ENCODE measurements around the gene TKT. TPM values are rescaled to one million over a fixed set of nuclear protein-coding genes. Genes with fewer than 3 reads are reported as not detected.
"Not testable (repeated sequence)": the region's sequence is repeated elsewhere in the genome, so short reads cannot be mapped to it uniquely, and the experiment has no call there.

TKT gene
- total RNA-seq, 1 donor: 265 TPM

- peak overlapping the region; percentile 98 for H3K4me3 ChIP-seq (ENCODE audit: low read depth, low read length)
- DNase-seq (ENCODE audit: low read depth): peak; percentile 45
- TF ChIP-seq CTCF (IDR thresholded peaks at IDR 0.05; ENCODE audit: insufficient read depth, low read length): no peak
Measured at GRCh38 chr3:53254509-53255422, 1.1 kb downstream of the TKT start.

DNA sequence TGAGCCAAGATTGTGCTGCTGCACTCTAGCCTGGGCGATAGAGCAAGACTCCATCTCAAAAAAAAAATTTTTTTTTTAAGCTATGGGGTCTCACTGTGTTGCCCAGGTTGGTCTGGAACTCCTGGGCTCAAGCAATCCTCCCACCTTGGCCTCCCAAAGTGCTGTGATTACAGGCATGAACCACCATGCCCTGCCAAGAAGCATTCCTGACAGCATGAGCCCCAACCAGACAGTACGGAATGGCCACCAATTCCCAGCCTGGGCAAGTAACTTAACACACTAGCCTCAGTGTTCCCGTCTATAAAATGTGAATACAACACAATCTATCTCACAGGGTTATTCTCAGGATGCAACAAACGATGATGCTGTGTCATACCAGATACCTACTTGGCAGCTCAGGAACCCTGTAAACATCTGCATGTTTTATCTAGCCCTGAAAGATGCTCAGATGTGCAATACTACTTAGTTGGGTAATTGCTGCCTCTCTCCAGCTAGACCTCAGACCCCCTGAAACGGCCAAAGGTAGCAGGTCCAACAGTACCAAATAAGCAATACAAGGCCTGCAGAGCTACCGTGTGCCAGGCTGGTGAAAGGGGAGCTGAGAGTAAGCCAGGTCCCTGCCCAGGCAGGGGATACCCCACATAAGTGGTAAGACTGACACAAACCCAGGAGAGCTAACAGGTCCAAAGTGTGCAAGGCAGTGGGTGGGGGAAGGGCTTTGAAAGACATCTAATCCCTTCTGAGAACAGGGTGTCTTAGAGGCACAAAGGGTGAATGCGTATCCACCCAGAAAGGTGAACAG lies 1.9 kb downstream of the TKT start:
- H3K4me3 ChIP-seq (ENCODE audit: low read depth, low read length): peak overlapping the region; percentile 98
- no peak for TF ChIP-seq CTCF (IDR thresholded peaks at IDR 0.05; ENCODE audit: insufficient read depth, low read length)
- DNase-seq (ENCODE audit: low read depth): peak; percentile 19

GRCh38 chr3:53252947-53253322 lies 2.9 kb downstream of the TKT start:
- H3K4me3 ChIP-seq (ENCODE audit: low read depth, low read length): peak overlapping the region; percentile 98
- DNase-seq (ENCODE audit: low read depth): not testable (repeated sequence)

DNA sequence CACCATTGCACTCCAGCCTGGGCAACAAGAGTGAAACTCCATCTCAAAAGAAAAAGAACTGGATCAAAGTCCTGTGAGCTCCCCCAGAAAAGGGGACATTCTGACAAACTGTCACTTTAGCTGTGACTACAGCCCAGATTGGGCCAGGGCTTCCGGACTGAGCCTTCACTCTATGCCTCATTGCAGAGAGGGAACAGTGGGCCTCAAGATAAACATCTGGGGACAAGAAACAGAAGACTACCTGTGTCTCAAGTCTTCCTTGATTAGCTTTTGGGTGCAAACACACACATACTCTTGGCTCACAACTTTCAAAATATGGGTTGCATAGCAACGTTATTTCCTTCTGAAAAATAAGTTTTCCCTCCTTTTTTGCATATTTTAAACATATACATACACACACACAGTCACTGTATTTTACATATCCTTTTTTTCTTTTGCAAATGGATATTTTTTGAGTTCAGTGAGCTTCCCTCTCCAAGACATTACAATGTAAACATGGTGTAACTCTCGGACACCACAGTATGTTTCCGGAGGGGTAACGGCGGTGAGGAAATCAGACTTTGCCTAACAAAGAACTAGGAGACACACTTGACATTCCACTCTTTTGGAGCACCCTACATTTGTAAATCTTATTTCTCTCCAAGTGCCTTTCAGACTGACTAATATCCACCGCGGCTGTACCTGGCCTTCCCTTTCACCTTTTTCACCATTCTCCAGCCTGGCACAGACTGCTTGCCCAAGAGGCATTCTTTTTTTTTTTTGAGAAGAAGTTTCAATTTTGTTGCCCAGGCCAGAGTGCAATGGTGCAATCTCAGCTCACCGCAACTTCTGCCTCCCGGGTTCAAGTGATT lies 3.5 kb downstream of the TKT start:
- peak overlapping the region; percentile 56 for H3K4me3 ChIP-seq (ENCODE audit: low read depth, low read length)
- TF ChIP-seq CTCF (IDR thresholded peaks at IDR 0.05; ENCODE audit: insufficient read depth, low read length): no peak
- DNase-seq (ENCODE audit: low read depth): no peak

GRCh38 chr3:53250881-53251605 lies 4.8 kb downstream of the TKT start:
- peak overlapping the region; percentile 33 for H3K4me3 ChIP-seq (ENCODE audit: low read depth, low read length)
- no peak for TF ChIP-seq CTCF (IDR thresholded peaks at IDR 0.05; ENCODE audit: insufficient read depth, low read length)
- DNase-seq (ENCODE audit: low read depth): no peak

DNA sequence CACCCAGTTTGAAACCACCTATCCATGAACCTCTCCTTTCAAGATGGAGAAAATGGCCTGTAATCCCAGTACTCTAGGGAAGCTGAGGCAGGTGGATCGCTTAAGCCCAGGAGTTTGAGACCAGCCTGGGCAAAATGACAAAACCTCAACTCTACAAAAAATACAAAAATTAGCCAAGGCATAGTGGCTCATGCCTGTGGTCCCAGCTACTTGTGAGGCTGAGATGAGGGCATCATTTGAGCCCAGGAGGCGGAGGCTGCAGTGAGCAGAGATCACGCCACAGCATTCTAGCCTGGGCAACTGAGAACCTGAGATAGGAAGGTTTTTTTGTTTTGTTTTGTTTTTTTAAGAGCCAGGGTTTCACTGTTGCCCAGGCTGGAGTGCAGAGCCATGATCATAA lies 5.4 kb downstream of the TKT start:
- TF ChIP-seq CTCF (IDR thresholded peaks at IDR 0.05; ENCODE audit: insufficient read depth, low read length): no peak
- no peak overlapping the region for H3K4me3 ChIP-seq (ENCODE audit: low read depth, low read length)
- DNase-seq (ENCODE audit: low read depth): no peak

Data from fibroblast of the aortic adventitia (primary cell).